Psoas muscle (tissue), 8 donors: Measurements from ENCODE around the gene MAGIX. TPM values are rescaled to one million over a fixed set of nuclear protein-coding genes. Genes with fewer than 3 reads are reported as not detected.

Source experiments
- ATAC-seq, 4 donors: fragments of 200-7000 bp; cut with Tn5 transposase; one replicate each; pipeline ENCODE4 v1.9.1; 2020; ENCODE audit warnings: moderate library complexity in 3 of 4, mild to moderate bottlenecking in 2 of 4
- DNase-seq, 2 donors: peaks; one replicate each; pipeline ENCODE4 v3.0.0-alpha.2; 2020
- H3K27ac ChIP-seq: fragments of 200-600 bp; one replicate; pipeline ENCODE4 v1.8.0; 2022
- H3K27me3 ChIP-seq, 3 donors: fragments of 200-600 bp in 1 of 3; one replicate each; pipeline versions ENCODE4 v1.6.1 to v1.8.0; 2013 to 2022; ENCODE audit warnings: low read length in 2 of 3, mild to moderate bottlenecking in 2 of 3, moderate library complexity in 1 of 3; ENCODE audit not compliant: insufficient read depth in 3 of 3
- H3K36me3 ChIP-seq, 2 donors: fragments of 200-600 bp in 1 of 2; one replicate each; pipeline versions ENCODE4 v1.6.1 to v1.8.0; 2013 to 2022; ENCODE audit warnings: low read depth in 1 of 2, mild to moderate bottlenecking in 1 of 2, moderate library complexity in 1 of 2; ENCODE audit not compliant: insufficient read depth in 1 of 2
- H3K4me1 ChIP-seq: fragments of 200-600 bp; one replicate; pipeline ENCODE4 v1.8.0; 2022
- H3K4me3 ChIP-seq: fragments of 200-600 bp; one replicate; pipeline ENCODE4 v1.8.0; 2022; ENCODE audit warnings: mild to moderate bottlenecking
- H3K9me3 ChIP-seq: fragments of 200-600 bp; one replicate; pipeline ENCODE4 v1.8.0; 2022
- CTCF ChIP-seq: fragments of 200-600 bp; IDR thresholded peaks from one replicate; pipeline ENCODE4 v1.8.0; 2022; ENCODE audit warnings: antibody characterized with exemption
- WGBS, 3 donors: extraction: QIAGEN DNeasy Blood & Tissue Kit; methylation state at CpG; one replicate each; pipeline versions ENCODE4 v1.1.6 to v1.1.7; 2013; 5-methylcytosine and 5-hydroxymethylcytosine counted together
- intact Hi-C, 2 donors: fragments of 100-400 bp; cut with DNase I; formaldehyde crosslinking; loops; one replicate each; pipeline versions ENCODE4 v1.11.0 to v1.14.2; 2022
- polyA plus RNA-seq, 3 donors: library from polyadenylated mRNA; stranded (reverse); fragments of 200-250 nt; gene quantifications; one replicate each; pipeline ENCODE4 v1.2.3, GENCODE V29; 2013
- total RNA-seq, 4 donors: library from RNA; stranded (reverse); fragmentation: NEBNext Ultra II Directional in 2 of 4; extraction: Animal tissue kit (Norgen Biotek cat#: 25700) in 2 of 4; gene quantifications; one replicate each; pipeline versions ENCODE4 v1.2.1 to v1.2.4, GENCODE V29; 2021 to 2023
- donor health status: healthy with polysubstance abuse.
- donor health status: DM: no; HTN: no; CAD: no; lungs with moderate emphysema.
- donor health status: Bipolar disorder and iron deficiency.
- donor health status: healthy.
- donor health status: DM: yes; HTN: yes; CAD: no.
- donor health status: DM: no; HTN: no; CAD: no.
- donor health status: DM: no; HTN: no; CAD: no.
- donor health status: DM: yes; HTN: yes; CAD: no.

Gene MAGIX
- total and polyA plus RNA-seq, 7 donors, result 2.9 to 8.0 (median 3.7) TPM

- no peaks in the 10 kb centered on the region for H3K9me3 ChIP-seq
- H3K4me1 ChIP-seq, result no peaks in the 10 kb centered on the region
- H3K27me3 ChIP-seq, result no peaks in the 10 kb centered on the region
- H3K36me3 ChIP-seq, result peaks cover 3 to 34% of the 10 kb centered on the region in 2 donors
- DNase-seq (no peak), ATAC-seq (peak; percentile 62 to 85 (median 68))
- H3K27ac ChIP-seq, result peak overlapping the region; percentile 73
- WGBS, 3 donors, result 63 to 85% (median 76%) methylated on average over 4 of the region's 4 CpGs
- peak; percentile 21 for TF ChIP-seq CTCF
- intact Hi-C loops, result no loop called here
- no peak overlapping the region for H3K4me3 ChIP-seq
These were observed 14.8 kb downstream of the MAGIX start for GRCh38 chrX:49177338-49177833.

DNA sequence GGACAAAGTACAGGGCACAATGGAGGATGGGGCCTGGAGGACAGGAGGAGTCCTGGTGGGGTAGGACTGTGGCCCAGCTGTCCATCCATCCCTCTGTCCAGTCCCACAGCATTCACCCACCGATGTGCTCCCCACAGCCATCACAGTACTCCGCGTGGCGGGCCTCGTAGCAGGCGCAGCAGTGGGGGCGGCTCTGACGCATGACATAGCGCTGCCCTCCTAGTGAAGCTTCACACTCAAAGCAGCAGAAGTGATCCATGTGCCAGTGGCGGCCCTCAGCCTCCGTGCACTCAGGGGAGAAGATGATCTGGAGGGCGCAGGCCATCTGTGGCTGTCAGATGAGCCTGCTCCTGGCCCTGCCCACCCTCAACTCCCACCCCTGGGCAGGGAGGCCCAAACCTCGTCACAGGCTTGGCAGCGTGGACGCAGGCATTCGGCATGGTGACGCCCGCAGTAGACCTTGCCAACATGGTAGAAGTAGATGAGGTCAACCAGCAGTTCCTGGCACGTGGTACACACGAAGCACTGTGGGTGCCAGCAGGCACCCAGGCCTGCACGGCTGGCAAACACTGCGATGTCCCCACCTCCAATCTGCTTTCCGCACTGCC, 15.4 kb downstream of the MAGIX start:
- DNase-seq (peak in 1 of 2 donors; percentile 66), ATAC-seq (peak; percentile 46 to 70 (median 66))
- peaks cover 3 to 38% of the 10 kb centered on the region in 2 donors for H3K36me3 ChIP-seq
- no peaks in the 10 kb centered on the region for H3K9me3 ChIP-seq
- no peak overlapping the region for H3K4me3 ChIP-seq
- 43 to 69% (median 67%) methylated on average over 14 to 23 of the region's 23 CpGs for WGBS, 3 donors
- H3K27me3 ChIP-seq, result no peaks in the 10 kb centered on the region
- H3K27ac ChIP-seq, result peak overlapping the region; percentile 73
- intact Hi-C loops, result no loop called here
- H3K4me1 ChIP-seq, result no peaks in the 10 kb centered on the region
- TF ChIP-seq CTCF, result no peak

DNA sequence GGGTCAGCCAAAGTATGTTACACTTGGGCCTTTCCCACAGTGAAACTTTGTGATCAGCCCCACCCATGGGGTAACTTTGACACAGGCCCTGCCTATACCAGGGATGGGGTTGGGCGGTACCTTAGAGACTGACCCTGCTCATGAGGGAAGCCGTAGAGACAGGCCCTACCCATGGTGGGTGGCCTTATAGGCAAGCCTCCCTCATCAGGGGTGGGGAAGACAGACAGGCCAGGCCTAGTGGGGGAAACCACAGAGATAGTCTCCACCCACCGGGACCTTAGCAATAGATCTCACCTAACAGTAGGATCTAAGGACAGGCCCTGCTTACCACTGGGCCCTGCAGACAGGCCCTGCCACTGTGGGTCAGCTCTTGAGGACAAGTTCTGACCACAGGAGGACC, 16.0 kb downstream of the MAGIX start:
- ATAC-seq (peak in 1 of 4 donors; percentile 2), DNase-seq (no peak)
- Histone ChIP-seq H3K4me3 (no peak overlapping the region), H3K27me3 (no peaks in the 10 kb centered on the region), H3K36me3 (peaks cover 3 to 37% of the 10 kb centered on the region in 2 donors), H3K9me3 (no peaks in the 10 kb centered on the region), H3K27ac (peak overlapping the region; percentile 73), H3K4me1 (no peaks in the 10 kb centered on the region)
- 89 to 100% (median 90%) methylated on average over 3 of the region's 3 CpGs for WGBS, 3 donors
- intact Hi-C loops, result no loop called here
- TF ChIP-seq CTCF, result no peak

- DNase-seq, result no peak
- Histone ChIP-seq H3K27me3 (no peaks in the 10 kb centered on the region), H3K4me1 (no peaks in the 10 kb centered on the region), H3K4me3 (no peak overlapping the region), H3K9me3 (no peaks in the 10 kb centered on the region), H3K27ac (no peak overlapping the region), H3K36me3 (peaks cover 3 to 29% of the 10 kb centered on the region in 2 donors)
- 52 to 100% (median 66%) methylated on average over 1 to 2 of the region's 2 CpGs for WGBS, 3 donors
- intact Hi-C loops, result no loop called here
- no peak for ATAC-seq
- no peak for TF ChIP-seq CTCF
These were observed 16.8 kb downstream of the MAGIX start for GRCh38 chrX:49179358-49179757.
